GM18502 (cell line): Measurements from ENCODE around the gene KDM5C.

Source experiments
- ATAC-seq: cut with Tn5 transposase; IDR thresholded peaks from one replicate; pipeline ENCODE4 v1.9.1; 2021; ENCODE audit warnings: mild to moderate bottlenecking; ENCODE audit not compliant: unreplicated experiment, poor library complexity

Gene KDM5C

GRCh38 chrX:53224860-53225797 lies at the start of gene KDM5C:
TSS of gene KDM5C (minus strand) at chrX:53225207. CDS start at chrX:53224889, 318 bp downstream.
- ATAC-seq, result peak; percentile 90

GRCh38 chrX:53272808-53273337 lies 47.9 kb upstream of the KDM5C start:
- ATAC-seq, result no peak

- ATAC-seq, result no peak
Observed at GRCh38 chrX:53269536-53270107, 44.6 kb upstream of the KDM5C start.

- ATAC-seq, result no peak
Observed at GRCh38 chrX:53268173-53268572, 43.2 kb upstream of the KDM5C start.

- no peak for ATAC-seq
Observed at GRCh38 chrX:53266914-53267313, 41.9 kb upstream of the KDM5C start.

- ATAC-seq, result no peak
Observed at GRCh38 chrX:53265771-53266574, 41.0 kb upstream of the KDM5C start.

GRCh38 chrX:53263597-53264094 lies 38.6 kb upstream of the KDM5C start:
- ATAC-seq, result no peak

GRCh38 chrX:53262918-53263394 lies 37.9 kb upstream of the KDM5C start:
- no peak for ATAC-seq

GRCh38 chrX:53262189-53262917 lies 37.3 kb upstream of the KDM5C start:
- no peak for ATAC-seq

GRCh38 chrX:53261355-53261972 lies 36.5 kb upstream of the KDM5C start:
- no peak for ATAC-seq

GRCh38 chrX:53260836-53261235 lies 35.8 kb upstream of the KDM5C start:
- no peak for ATAC-seq

- ATAC-seq, result no peak
Observed at GRCh38 chrX:53257670-53258423, 32.8 kb upstream of the KDM5C start.

- ATAC-seq, result no peak
Observed at GRCh38 chrX:53257166-53257565, 32.2 kb upstream of the KDM5C start.

GRCh38 chrX:53256446-53257041 lies 31.5 kb upstream of the KDM5C start:
- ATAC-seq, result no peak

GRCh38 chrX:53255738-53256191 lies 30.8 kb upstream of the KDM5C start:
- no peak for ATAC-seq

GRCh38 chrX:53254570-53255461 lies 29.8 kb upstream of the KDM5C start:
- ATAC-seq, result no peak
